KG1 (cell line): Measurements from ENCODE around the gene ZBTB4.

Experiments
- DNase-seq: peaks from one replicate; lab custom pipeline; 2025; lab: John Stamatoyannopoulos, UW

Gene ZBTB4

GRCh38 chr17:7440834-7441195 is 38.6 kb downstream of the ZBTB4 start:
- DNase-seq, result no peak

GRCh38 chr17:7440113-7440833 is 39.2 kb downstream of the ZBTB4 start:
- DNase-seq, result no peak

GRCh38 chr17:7439462-7440112 is 39.8 kb downstream of the ZBTB4 start, which contains the start of gene FGF11:
TSS of gene FGF11 (plus strand) at chr17:7439512. CDS start at chr17:7439621, 109 bp downstream.
- DNase-seq, result no peak

GRCh38 chr17:7438656-7439460 is 40.6 kb downstream of the ZBTB4 start:
- no peak for DNase-seq

GRCh38 chr17:7437950-7438614 is 41.3 kb downstream of the ZBTB4 start:
- no peak for DNase-seq

- no peak for DNase-seq
These were observed 42.0 kb downstream of the ZBTB4 start for GRCh38 chr17:7437369-7437863.

- DNase-seq, result no peak
These were observed 42.7 kb downstream of the ZBTB4 start for GRCh38 chr17:7436556-7437368.

- DNase-seq, result no peak
These were observed 43.5 kb downstream of the ZBTB4 start for GRCh38 chr17:7435676-7436555.

GRCh38 chr17:7432296-7432695 is 47.1 kb downstream of the ZBTB4 start:
- no peak for DNase-seq

GRCh38 chr17:7431231-7431630 is 48.2 kb downstream of the ZBTB4 start:
- no peak for DNase-seq

GRCh38 chr17:7429722-7430121 is 49.7 kb downstream of the ZBTB4 start:
- no peak for DNase-seq

GRCh38 chr17:7428557-7428956 is 50.9 kb downstream of the ZBTB4 start, which contains the start of gene SPEM3:
TSS of gene SPEM3 (plus strand) at chr17:7428857. CDS start at chr17:7428903, 46 bp downstream.
- DNase-seq, result no peak

- DNase-seq, result no peak
These were observed 51.9 kb downstream of the ZBTB4 start for GRCh38 chr17:7427549-7427948.

GRCh38 chr17:7426896-7427489 is 52.4 kb downstream of the ZBTB4 start:
- DNase-seq, result no peak

GRCh38 chr17:7426203-7426863 is 53.1 kb downstream of the ZBTB4 start:
- no peak for DNase-seq

- no peak for DNase-seq
These were observed 53.7 kb downstream of the ZBTB4 start for GRCh38 chr17:7425756-7426155.

GRCh38 chr17:7425316-7425715 is 54.1 kb downstream of the ZBTB4 start, which contains the start of gene SPEM2:
TSS of gene SPEM2 (plus strand) at chr17:7425616. CDS start at chr17:7425689, 73 bp downstream.
- no peak for DNase-seq

GRCh38 chr17:7423679-7424078 is 55.8 kb downstream of the ZBTB4 start:
- no peak for DNase-seq

GRCh38 chr17:7421186-7421585 is 58.2 kb downstream of the ZBTB4 start:
- no peak for DNase-seq
